Colonic mucosa (tissue), 4 donors: ENCODE results near the gene SLC2A13. TPM values are rescaled to one million over a fixed set of nuclear protein-coding genes. Genes with fewer than 3 reads are reported as not detected.

Source experiments
- DNase-seq: peaks from one replicate; pipeline ENCODE4 v3.0.0-alpha.2; 2020
- H3K27ac ChIP-seq: fragments of 200-600 bp; one replicate; pipeline ENCODE4 v1.8.0; 2021
- H3K27me3 ChIP-seq: fragments of 200-600 bp; one replicate; pipeline ENCODE4 v1.8.0; 2021
- H3K36me3 ChIP-seq: fragments of 200-600 bp; one replicate; pipeline ENCODE4 v1.8.0; 2021
- H3K4me1 ChIP-seq: fragments of 200-600 bp; one replicate; pipeline ENCODE4 v1.8.0; 2021; ENCODE audit warnings: mild to moderate bottlenecking
- H3K4me3 ChIP-seq: fragments of 200-600 bp; one replicate; pipeline ENCODE4 v1.8.0; 2021
- H3K9ac ChIP-seq, 2 donors: one replicate each; pipeline ENCODE4 v1.7.0; 2013; ENCODE audit warnings: control low read depth in 2 of 2, low read depth in 2 of 2, low read length in 2 of 2
- H3K9me3 ChIP-seq: fragments of 200-600 bp; one replicate; pipeline ENCODE4 v1.8.0; 2021
- CTCF ChIP-seq: fragments of 200-600 bp; IDR thresholded peaks from one replicate; pipeline ENCODE4 v1.8.0; 2022; ENCODE audit warnings: antibody characterized with exemption, mild to moderate bottlenecking
- intact Hi-C: fragments of 100-400 bp; cut with DNase I; formaldehyde crosslinking; loops from one replicate; pipeline ENCODE4 v1.14.1; 2022
- total RNA-seq, 2 donors: library from RNA; stranded (reverse); fragmentation: NEBNext Ultra II Directional in 1 of 2; extraction: Animal tissue kit (Norgen Biotek cat#: 25700) in 1 of 2; gene quantifications; one replicate each; pipeline ENCODE4 v1.2.1, GENCODE V29; 2021
- donor health status: healthy.
- donor health status: DM: no; HTN: no; CAD: no.
- donor health status: DM: no; HTN: no; CAD: no.

SLC2A13 gene
- total RNA-seq, 2 donors from 2014 or later = 19.2 to 39.0 TPM

- Histone ChIP-seq H3K36me3 (no peaks in the 10 kb centered on the region), H3K9me3 (no peaks in the 10 kb centered on the region), H3K4me3 (no peak overlapping the region), H3K27ac (no peak overlapping the region), H3K27me3 (no peaks in the 10 kb centered on the region), H3K4me1 (no peaks in the 10 kb centered on the region), H3K9ac (no peak overlapping the region)
- DNase-seq = no peak
- intact Hi-C loops = no loop called here
- no peak for TF ChIP-seq CTCF
Observed at GRCh38 chr12:40137252-40137651, 31.4 kb upstream of the SLC2A13 start.

GRCh38 chr12:40127408-40127807 is 21.5 kb upstream of the SLC2A13 start:
- Histone ChIP-seq H3K4me1 (no peaks in the 10 kb centered on the region), H3K27me3 (no peaks in the 10 kb centered on the region), H3K36me3 (no peaks in the 10 kb centered on the region), H3K4me3 (no peak overlapping the region), H3K9me3 (no peaks in the 10 kb centered on the region), H3K27ac (no peak overlapping the region), H3K9ac (no peak overlapping the region)
- TF ChIP-seq CTCF = no peak
- no peak for DNase-seq
- intact Hi-C loops = no loop called here

GRCh38 chr12:40123496-40123895 is 17.6 kb upstream of the SLC2A13 start:
- no peaks in the 10 kb centered on the region for H3K4me1 ChIP-seq
- H3K9me3 ChIP-seq = no peaks in the 10 kb centered on the region
- H3K27me3 ChIP-seq = no peaks in the 10 kb centered on the region
- H3K27ac ChIP-seq = no peak overlapping the region
- H3K9ac ChIP-seq = no peak overlapping the region
- no peak overlapping the region for H3K4me3 ChIP-seq
- intact Hi-C loops = no loop called here
- DNase-seq = no peak
- no peaks in the 10 kb centered on the region for H3K36me3 ChIP-seq
- no peak for TF ChIP-seq CTCF

GRCh38 chr12:40122842-40123241 is 17.0 kb upstream of the SLC2A13 start:
- no peaks in the 10 kb centered on the region for H3K27me3 ChIP-seq

GRCh38 chr12:40117818-40118217 is 11.9 kb upstream of the SLC2A13 start:
- TF ChIP-seq CTCF = no peak
- H3K36me3 ChIP-seq = no peaks in the 10 kb centered on the region
- H3K27me3 ChIP-seq = no peaks in the 10 kb centered on the region
- no peak overlapping the region for H3K9ac ChIP-seq
- H3K9me3 ChIP-seq = no peaks in the 10 kb centered on the region
- H3K4me3 ChIP-seq = no peak overlapping the region
- no peak for DNase-seq
- intact Hi-C loops = no loop called here
- H3K27ac ChIP-seq = no peak overlapping the region
- no peaks in the 10 kb centered on the region for H3K4me1 ChIP-seq

More at GRCh38 chr12:40122842-40123241, 17.0 kb upstream of the SLC2A13 start:
- no peaks in the 10 kb centered on the region for H3K4me1 ChIP-seq
- TF ChIP-seq CTCF = no peak
- H3K4me3 ChIP-seq = no peak overlapping the region
- H3K9ac ChIP-seq = no peak overlapping the region
- no peak for DNase-seq
- H3K27ac ChIP-seq = no peak overlapping the region
- intact Hi-C loops = no loop called here
- no peaks in the 10 kb centered on the region for H3K36me3 ChIP-seq
- no peaks in the 10 kb centered on the region for H3K9me3 ChIP-seq

- Histone ChIP-seq H3K36me3 (no peaks in the 10 kb centered on the region), H3K9me3 (no peaks in the 10 kb centered on the region), H3K4me1 (peaks cover 4% of the 10 kb centered on the region), H3K9ac (no peak overlapping the region), H3K27ac (no peak overlapping the region), H3K4me3 (no peak overlapping the region), H3K27me3 (no peaks in the 10 kb centered on the region)
- TF ChIP-seq CTCF = no peak
- intact Hi-C loops = no loop called here
- DNase-seq = no peak
Observed at GRCh38 chr12:40110586-40110985, 4.7 kb upstream of the SLC2A13 start.
